ENCODE results near the gene GRK5.

Gene GRK5

GRCh38 chr10:119393019-119393418 lies 185.6 kb downstream of the GRK5 start:
- DNase-seq (ENCODE audit: low read depth): no peak
- TF ChIP-seq, protein P1, sequence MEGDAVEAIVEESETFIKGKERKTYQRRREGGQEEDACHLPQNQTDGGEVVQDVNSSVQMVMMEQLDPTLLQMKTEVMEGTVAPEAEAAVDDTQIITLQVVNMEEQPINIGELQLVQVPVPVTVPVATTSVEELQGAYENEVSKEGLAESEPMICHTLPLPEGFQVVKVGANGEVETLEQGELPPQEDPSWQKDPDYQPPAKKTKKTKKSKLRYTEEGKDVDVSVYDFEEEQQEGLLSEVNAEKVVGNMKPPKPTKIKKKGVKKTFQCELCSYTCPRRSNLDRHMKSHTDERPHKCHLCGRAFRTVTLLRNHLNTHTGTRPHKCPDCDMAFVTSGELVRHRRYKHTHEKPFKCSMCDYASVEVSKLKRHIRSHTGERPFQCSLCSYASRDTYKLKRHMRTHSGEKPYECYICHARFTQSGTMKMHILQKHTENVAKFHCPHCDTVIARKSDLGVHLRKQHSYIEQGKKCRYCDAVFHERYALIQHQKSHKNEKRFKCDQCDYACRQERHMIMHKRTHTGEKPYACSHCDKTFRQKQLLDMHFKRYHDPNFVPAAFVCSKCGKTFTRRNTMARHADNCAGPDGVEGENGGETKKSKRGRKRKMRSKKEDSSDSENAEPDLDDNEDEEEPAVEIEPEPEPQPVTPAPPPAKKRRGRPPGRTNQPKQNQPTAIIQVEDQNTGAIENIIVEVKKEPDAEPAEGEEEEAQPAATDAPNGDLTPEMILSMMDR (conservative IDR thresholded peaks at IDR 0.05; ENCODE audit: low read depth, low read length): no peak
- no peak overlapping the region for H3K4me3 ChIP-seq (ENCODE audit: low read depth, low read length)

DNA sequence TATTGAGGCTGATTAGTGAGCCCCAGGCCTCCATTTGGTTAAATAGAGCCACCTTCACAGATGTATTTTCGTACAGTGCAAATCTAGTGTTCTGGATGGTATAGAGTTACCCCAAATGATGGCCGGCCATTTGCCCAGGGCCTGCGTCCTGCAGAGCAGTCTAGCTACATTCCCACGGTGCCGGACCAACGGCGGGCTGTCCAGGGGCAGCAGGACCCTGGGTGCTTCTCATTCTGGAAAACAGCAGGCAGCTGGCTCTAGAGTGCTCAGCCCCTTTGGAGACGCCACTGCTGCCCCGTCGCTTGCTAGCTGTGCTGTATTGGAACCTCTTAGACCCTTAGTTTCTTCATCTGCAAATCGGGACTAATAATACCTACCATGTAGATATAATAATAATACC lies 186.1 kb downstream of the GRK5 start:
- H3K4me3 ChIP-seq (ENCODE audit: low read depth, low read length): no peak overlapping the region
- no peak for DNase-seq (ENCODE audit: low read depth)
- TF ChIP-seq, protein P1 (conservative IDR thresholded peaks at IDR 0.05; ENCODE audit: low read depth, low read length): no peak

DNA sequence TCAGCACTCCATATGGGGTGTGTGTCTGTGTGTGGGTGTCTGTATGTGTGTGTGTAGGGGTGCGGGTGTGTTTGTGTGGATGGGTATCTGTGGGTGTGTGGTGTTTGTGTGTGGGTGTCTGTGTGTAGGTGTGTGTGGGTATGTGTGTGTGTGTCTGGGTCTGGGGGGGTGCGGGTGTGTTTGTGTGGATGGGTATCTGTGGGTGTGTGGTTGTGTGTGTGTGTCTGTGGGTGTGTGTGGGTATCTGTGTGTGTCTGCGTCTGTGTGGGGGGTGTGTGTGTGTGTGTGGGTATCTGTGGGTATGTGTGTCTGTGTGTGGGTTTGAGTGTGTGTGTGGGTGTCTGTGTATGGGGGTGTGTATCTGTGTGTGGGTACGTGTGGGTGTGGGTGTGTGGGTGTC lies 186.5 kb downstream of the GRK5 start:
- no peak overlapping the region for H3K4me3 ChIP-seq (ENCODE audit: low read depth, low read length)
- no peak for DNase-seq (ENCODE audit: low read depth)
- TF ChIP-seq, protein P1 (conservative IDR thresholded peaks at IDR 0.05; ENCODE audit: low read depth, low read length): no peak

DNA sequence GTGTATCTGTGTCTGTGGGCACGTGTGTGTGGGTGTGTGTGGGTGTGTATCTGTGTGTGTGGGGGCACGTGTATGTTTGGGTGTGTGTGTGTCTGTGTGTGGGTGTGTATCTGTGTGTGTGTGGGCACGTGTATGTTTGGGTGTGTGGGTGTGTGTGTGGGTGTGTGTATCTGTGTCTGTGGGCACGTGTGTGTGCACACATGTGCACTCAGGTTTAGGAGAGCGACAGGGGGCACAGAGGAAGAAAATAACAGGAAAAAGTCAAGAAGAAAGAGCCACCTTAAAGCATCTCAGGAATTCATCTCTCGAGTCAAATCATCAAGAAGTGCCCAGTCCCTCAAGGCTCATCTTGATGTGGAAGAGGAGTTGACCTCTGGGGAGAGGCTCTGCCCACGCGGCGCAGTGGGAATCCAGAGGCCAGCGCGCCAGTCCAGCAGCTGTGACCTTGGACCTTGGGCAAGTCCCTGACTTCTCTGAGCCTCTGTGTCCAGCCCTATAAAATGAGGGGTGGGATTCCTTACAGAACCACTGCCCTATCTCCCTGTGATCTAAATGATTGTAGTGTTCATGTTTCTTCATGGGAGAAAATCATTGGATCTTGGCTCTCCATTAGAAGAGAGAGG lies 187.4 kb downstream of the GRK5 start:
- DNase-seq (ENCODE audit: low read depth): no peak
- TF ChIP-seq, protein P1 (conservative IDR thresholded peaks at IDR 0.05; ENCODE audit: low read depth, low read length): no peak
- H3K4me3 ChIP-seq (ENCODE audit: low read depth, low read length): no peak overlapping the region

- TF ChIP-seq, protein P1 (conservative IDR thresholded peaks at IDR 0.05; ENCODE audit: low read depth, low read length): no peak
- peak; percentile 66 for DNase-seq (ENCODE audit: low read depth)
- H3K4me3 ChIP-seq (ENCODE audit: low read depth, low read length): no peak overlapping the region
These were observed 188.1 kb downstream of the GRK5 start for GRCh38 chr10:119395280-119396007.

DNA sequence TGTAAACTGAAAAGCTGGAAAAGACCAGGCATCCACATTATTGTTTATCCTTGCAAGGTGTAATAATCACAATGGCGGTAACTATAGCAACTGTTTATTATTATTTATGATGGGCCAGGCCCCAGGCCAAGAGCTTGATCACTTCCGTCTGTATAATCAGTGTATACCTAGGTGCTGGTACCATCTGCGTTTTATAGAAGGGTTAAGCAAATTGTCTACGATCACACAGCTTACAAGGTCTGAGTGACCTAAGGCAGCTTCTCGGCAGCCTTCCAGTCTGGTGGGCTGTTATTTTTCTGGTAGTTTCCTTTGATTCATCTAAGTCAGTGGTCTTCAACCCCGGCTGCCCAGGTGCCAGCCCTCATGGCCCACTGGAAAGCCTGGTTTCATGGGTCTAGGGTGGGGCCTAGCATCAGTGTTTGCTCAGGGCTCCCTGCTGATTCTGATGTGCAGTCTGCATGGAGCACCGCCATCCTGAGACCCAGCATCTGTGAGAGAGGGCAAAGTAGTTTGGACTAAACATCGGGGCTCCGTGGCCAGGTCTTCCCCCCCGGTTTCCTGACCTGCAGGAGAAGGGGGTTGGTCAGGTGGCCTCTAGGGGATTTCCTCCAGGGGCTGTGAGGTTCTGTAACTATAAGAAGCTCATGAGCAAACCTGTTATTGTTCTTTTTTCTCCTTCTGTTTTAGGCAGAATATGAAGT lies 188.8 kb downstream of the GRK5 start:
- no peak for DNase-seq (ENCODE audit: low read depth)
- TF ChIP-seq, protein P1 (conservative IDR thresholded peaks at IDR 0.05; ENCODE audit: low read depth, low read length): no peak
- H3K4me3 ChIP-seq (ENCODE audit: low read depth, low read length): no peak overlapping the region

Data from choroid plexus epithelial cell (primary cell).